HCT116 (cell line): ENCODE measurements around the gene SH3BGR. TPM values are rescaled to one million over a fixed set of nuclear protein-coding genes. Genes with fewer than 3 reads are reported as not detected.

ENCODE experiments used
- ATAC-seq: fragments of 200-7000 bp; cut with Tn5 transposase; 2 replicates; pipeline ENCODE4 v1.9.1; 2020; ENCODE audit warnings: mild to moderate bottlenecking, moderate library complexity
- BruUV-seq: library from RNA; stranded (reverse); fragments of 400-500 nt; replicated peaks from 2 replicates; lab custom pipeline; 2021; lab: Mats Ljungman, UMichigan
- CTCF ChIA-PET: fragments of 300-600 bp; sonication (Branson Sonifier 250); formaldehyde crosslinking; loops from one replicate; lab custom pipeline; 2021; ENCODE audit warnings: antibody characterized with exemption; lab: Charles Lee
- POLR2A ChIA-PET: fragments of 300-600, 350-600 bp; sonication (Branson Sonifier 250); formaldehyde crosslinking; loops from one replicate; lab custom pipeline; 2021; ENCODE audit warnings: antibody characterized with exemption; lab: Charles Lee
- RAD21 ChIA-PET, 2 experiments: fragments of 300-600 bp; sonication (Branson Sonifier 250); formaldehyde crosslinking; loops; one replicate each; lab custom pipeline; 2023; ENCODE audit warnings: low total read pairs in 2 of 2; ENCODE audit not compliant: uncharacterized antibody in 2 of 2, unreplicated experiment in 2 of 2, low non-redundant PET in 1 of 2; lab: Charles Lee
- DNase-seq: peaks from one replicate; pipeline ENCODE4 v3.0.0-alpha.2; 2010; ENCODE audit warnings: low read depth, low spot score
- H2AFZ ChIP-seq: fragments of 200-600 bp; shearing (Covaris generic), sonication (generic); 2 replicates; pipeline ENCODE4 v1.6.1; 2017; ENCODE audit warnings: low read depth, mixed run types, mixed read lengths, antibody characterized with exemption, low read length; ENCODE audit not compliant: poor library complexity, severe bottlenecking
- H3K27ac ChIP-seq: 2 replicates; pipeline ENCODE4 v1.5.1; 2012; ENCODE audit warnings: low read depth, low read length
- H3K27me3 ChIP-seq: fragments of 200-600 bp; sonication (generic); 2 replicates; pipeline ENCODE4 v1.6.1; 2016; ENCODE audit warnings: mixed run types, low read length, mixed read lengths; ENCODE audit not compliant: insufficient read depth
- H3K36me3 ChIP-seq, 2 experiments: fragments of 200-500 bp in 1 of 2; fragments of 200-600 bp in 1 of 2; sonication (Bioruptor generic) in 1 of 2; sonication (generic) in 1 of 2; 2 replicates each; pipeline versions ENCODE4 v1.5.1 to v1.6.1; 2014 to 2016; ENCODE audit warnings: low read length in 2 of 2, inconsistent platforms in 1 of 2, mixed read lengths in 1 of 2, mixed run types in 1 of 2; ENCODE audit not compliant: insufficient read depth in 2 of 2, control insufficient read depth in 1 of 2
- H3K4me1 ChIP-seq, 2 experiments: fragments of 200-600 bp in 1 of 2; sonication (generic) in 1 of 2; 2 replicates each; pipeline versions ENCODE4 v1.5.1 to v1.6.1; 2012 to 2017; ENCODE audit warnings: low read length in 2 of 2, inconsistent platforms in 1 of 2, mild to moderate bottlenecking in 1 of 2, mixed read lengths in 1 of 2, mixed run types in 1 of 2, moderate library complexity in 1 of 2; ENCODE audit not compliant: insufficient read depth in 2 of 2, control insufficient read depth in 1 of 2
- H3K4me2 ChIP-seq: fragments of 200-600 bp; sonication (generic); 2 replicates; pipeline ENCODE4 v1.6.1; 2017; ENCODE audit warnings: mixed run types, low read length, mixed read lengths
- H3K4me3 ChIP-seq, 2 experiments: fragments of 200-600 bp in 1 of 2; sonication (generic) in 1 of 2; replicated peaks in 1 of 2; 2 replicates each; pipeline ENCODE4 v1.5.1; 2011 to 2016; ENCODE audit warnings: low read length in 2 of 2, control low read depth in 1 of 2, low read depth in 1 of 2, mild to moderate bottlenecking in 1 of 2, mixed read lengths in 1 of 2, mixed run types in 1 of 2
- H3K79me2 ChIP-seq: fragments of 200-600 bp; sonication (generic); 2 replicates; pipeline ENCODE4 v1.6.1; 2017; ENCODE audit warnings: mild to moderate bottlenecking, mixed run types, low read length, moderate library complexity, mixed read lengths; ENCODE audit not compliant: insufficient read depth
- H3K9ac ChIP-seq: fragments of 200-600 bp; sonication (generic); 2 replicates; pipeline ENCODE4 v1.6.1; 2016; ENCODE audit warnings: low read length, mixed read lengths
- H3K9me2 ChIP-seq: fragments of 200-600 bp; sonication (generic), shearing (Covaris generic); 2 replicates; pipeline ENCODE4 v1.6.1; 2017; ENCODE audit warnings: mixed run types, mild to moderate bottlenecking, moderate library complexity; ENCODE audit not compliant: insufficient read depth
- H3K9me3 ChIP-seq, 2 experiments: fragments of 200-500 bp in 1 of 2; fragments of 200-600 bp in 1 of 2; sonication (Bioruptor generic) in 1 of 2; sonication (generic) in 1 of 2; 2 replicates each; pipeline ENCODE4 v1.6.1; 2014 to 2017; ENCODE audit warnings: low read length in 2 of 2, mixed read lengths in 2 of 2, inconsistent platforms in 1 of 2, low read depth in 1 of 2, mild to moderate bottlenecking in 1 of 2, mixed run types in 1 of 2, moderate library complexity in 1 of 2; ENCODE audit not compliant: control insufficient read depth in 1 of 2, insufficient read depth in 1 of 2
- H4K20me1 ChIP-seq: fragments of 200-600 bp; sonication (generic), shearing (Covaris generic); 2 replicates; pipeline ENCODE4 v1.6.1; 2017; ENCODE audit warnings: mixed run types, mild to moderate bottlenecking, moderate library complexity; ENCODE audit not compliant: insufficient read depth
- CBX3 ChIP-seq: IDR thresholded peaks from 2 replicates; pipeline ENCODE4 v1.6.1; 2012; ENCODE audit warnings: low read depth
- CTCF ChIP-seq, 3 experiments: fragments of 200-600 bp in 1 of 3; sonication (generic) in 1 of 3; IDR thresholded peaks in 2 of 3; conservative IDR thresholded peaks in 1 of 3; 2 replicates each; pipeline ENCODE4 v1.5.1; 2012 to 2017; ENCODE audit warnings: low read depth in 2 of 3, low read length in 2 of 3, antibody characterized with exemption in 1 of 3, borderline replicate concordance in 1 of 3, control low read depth in 1 of 3, mild to moderate bottlenecking in 1 of 3, mixed read lengths in 1 of 3, mixed run types in 1 of 3, moderate library complexity in 1 of 3; ENCODE audit not compliant: insufficient read depth in 1 of 3
- EGR1 ChIP-seq: IDR thresholded peaks from 2 replicates; pipeline ENCODE4 v1.6.1; 2012; ENCODE audit warnings: low read depth
- ELF1 ChIP-seq: IDR thresholded peaks from 2 replicates; pipeline ENCODE4 v1.6.1; 2012; ENCODE audit warnings: low read depth, borderline replicate concordance
- MAX ChIP-seq: IDR thresholded peaks from 2 replicates; pipeline ENCODE4 v1.6.1; 2012
- POLR2A ChIP-seq: IDR thresholded peaks from 2 replicates; pipeline ENCODE4 v1.7.0; 2011; ENCODE audit warnings: borderline replicate concordance; ENCODE audit not compliant: insufficient read depth, insufficient read length; ENCODE audit errors: extremely low read depth
- REST ChIP-seq: IDR thresholded peaks from 2 replicates; pipeline ENCODE4 v1.6.1; 2012; ENCODE audit warnings: low read depth
- SIN3A ChIP-seq: IDR thresholded peaks from 2 replicates; pipeline ENCODE4 v1.6.1; 2012; ENCODE audit warnings: low read depth
- ZBTB33 ChIP-seq: IDR thresholded peaks from 2 replicates; pipeline ENCODE4 v1.6.1; 2011; ENCODE audit warnings: mild to moderate bottlenecking, low read length, moderate library complexity; ENCODE audit not compliant: insufficient replicate concordance; ENCODE audit errors: extremely low read depth
- intact Hi-C: fragments of 100-400 bp; cut with micrococcal nuclease; formaldehyde crosslinking; loops from 2 replicates; pipeline ENCODE4 v1.10.0; 2022
- total RNA-seq: library from RNA; stranded (reverse); gene quantifications from one replicate; pipeline ENCODE4 v1.2.1, GENCODE V29; 2021; ENCODE audit not compliant: unreplicated experiment

Gene SH3BGR
- total RNA-seq, 1 experiment from 2014 or later, result 4.8 TPM

- H3K4me2 ChIP-seq, result no peak overlapping the region
- H3K79me2 ChIP-seq, result no peaks in the 10 kb centered on the region
- intact Hi-C loops, result no loop called here
- H4K20me1 ChIP-seq, result no peaks in the 10 kb centered on the region
- no peak overlapping the region for H3K27ac ChIP-seq
- no peaks in the 10 kb centered on the region for H3K9me2 ChIP-seq
- POLR2A ChIA-PET, result no interaction called here
- no TSS peak for BruUV-seq
- H3K9me3 ChIP-seq, result no peaks in the 10 kb centered on the region
- TF ChIP-seq SIN3A (no peak), POLR2A (no peak), MAX (no peak), CTCF (IDR thresholded peaks at IDR 0.05 in 2 of 3, conservative IDR thresholded peaks at IDR 0.05 in 1 of 3; ENCODE audit: borderline replicate concordance in 1 of 3, insufficient read depth in 1 of 3, low read depth in 2 of 3, low read length in 2 of 3) (no peak)
- H3K4me3 ChIP-seq, result no peak overlapping the region
- CTCF ChIA-PET, result no interaction called here
- no peak for ATAC-seq
- RAD21 ChIA-PET, result no interaction called here
- DNase-seq, result no peak
- H3K27me3 ChIP-seq, result no peaks in the 10 kb centered on the region
- peaks cover 0 to 3% of the 10 kb centered on the region in 2 experiments; a peak in 1 of 4 replicates for H3K4me1 ChIP-seq
- H3K36me3 ChIP-seq, result no peaks in the 10 kb centered on the region
- H2AFZ ChIP-seq, result no peak overlapping the region
- H3K9ac ChIP-seq, result no peak overlapping the region
These were observed 618 bp downstream of the SH3BGR start for GRCh38 chr21:39452207-39452969.

- RAD21 ChIA-PET, result no interaction called here
- Histone ChIP-seq H3K27me3 (no peaks in the 10 kb centered on the region), H3K4me2 (no peak overlapping the region), H3K4me1 (peaks cover 0 to 3% of the 10 kb centered on the region in 2 experiments; a peak in 1 of 4 replicates), H3K9ac (no peak overlapping the region), H2AFZ (no peak overlapping the region), H4K20me1 (no peaks in the 10 kb centered on the region), H3K79me2 (no peaks in the 10 kb centered on the region), H3K27ac (no peak overlapping the region), H3K9me2 (no peaks in the 10 kb centered on the region), H3K36me3 (no peaks in the 10 kb centered on the region), H3K9me3 (no peaks in the 10 kb centered on the region), H3K4me3 (no peak overlapping the region)
- intact Hi-C loops, result no loop called here
- no peak for DNase-seq
- BruUV-seq, result no TSS peak
- no peak for ATAC-seq
- POLR2A ChIA-PET, result no interaction called here
- CTCF ChIA-PET, result no interaction called here
- no peak for TF ChIP-seq POLR2A
- TF ChIP-seq EGR1, result no peak
- TF ChIP-seq ELF1, result no peak
- no peak for TF ChIP-seq CBX3
- TF ChIP-seq SIN3A, result no peak
- no peak for TF ChIP-seq ZBTB33
- no peak for TF ChIP-seq REST
These were observed 1.2 kb downstream of the SH3BGR start for GRCh38 chr21:39452970-39453342.
